ENCODE measurements around the gene TMEM45A. TPM values are rescaled to one million over a fixed set of nuclear protein-coding genes. Genes with fewer than 3 reads are reported as not detected.

TMEM45A gene
- total and polyA plus RNA-seq, 2 donors (not counting 3 experiments of a cell fraction or from before 2014, with no cell fraction given), result 5.6 to 8.6 TPM

- dilution Hi-C loops (cut with MboI; ENCODE audit: extremely low pct_ligation_motif_present, low sequenced_read_pairs), result no loop called here
- H3K9ac ChIP-seq (replicated peaks; ENCODE audit: extremely low read depth, insufficient read depth, low read length), result no peak overlapping the region
- ChIA-PET CTCF (interaction anchor here (1.3 kb wide), 1 partner anchor 85 kb away, joined by 4 read pairs; no protein-coding TSS in a partner anchor), POLR2A (no interaction called here)
- no peak for FAIRE-seq
- no peak overlapping the region for H3K4me2 ChIP-seq (ENCODE audit: insufficient read depth, low read length)
- no peak for DNase-seq (ENCODE audit: low read depth, low spot score)
- no peak overlapping the region for H3K27ac ChIP-seq (ENCODE audit: insufficient read depth, low read depth, low read length)
- H3K36me3 ChIP-seq (ENCODE audit: control insufficient read depth in 2 of 2, extremely low read depth in 1 of 2, insufficient read depth in 2 of 2, low read length in 2 of 2), result no peaks in the 10 kb centered on the region
- no peaks in the 10 kb centered on the region for H3K9me3 ChIP-seq (replicated peaks; ENCODE audit: control insufficient read depth, insufficient read depth, low read length)
- BruUV-seq (replicated peaks), result no TSS peak
- H4K20me1 ChIP-seq (replicated peaks; ENCODE audit: control insufficient read depth, extremely low read depth, insufficient read depth, low read length), result no peaks in the 10 kb centered on the region
- H3K79me2 ChIP-seq (ENCODE audit: control insufficient read depth, insufficient read depth, low read length), result no peaks in the 10 kb centered on the region
- H3K9me1 ChIP-seq (replicated peaks; ENCODE audit: control insufficient read depth, extremely low read depth, insufficient read depth, low read length), result no peaks in the 10 kb centered on the region
- no peaks in the 10 kb centered on the region for H3K4me1 ChIP-seq (ENCODE audit: control insufficient read depth, extremely low read depth, insufficient read depth, low read length)
- intact Hi-C loops (cut with micrococcal nuclease), result no loop called here
- H3K4me3 ChIP-seq (replicated peaks in 1 of 3; ENCODE audit: insufficient read depth in 1 of 3, low read depth in 1 of 3, low read length in 3 of 3), result no peak overlapping the region
- peaks cover 0 to 3% of the 10 kb centered on the region in 2 experiments for H3K27me3 ChIP-seq (ENCODE audit: control insufficient read depth in 2 of 2, insufficient read depth in 2 of 2, low read length in 2 of 2)
- H2AFZ ChIP-seq (ENCODE audit: low read depth, low read length), result no peak overlapping the region
- TF ChIP-seq MYC (IDR thresholded peaks at IDR 0.05; ENCODE audit: low read depth, low read length) (no peak), EZH2 (IDR thresholded peaks at IDR 0.05; ENCODE audit: borderline replicate concordance, low read depth, low read length, severe bottlenecking) (no peak), POLR2AphosphoS5 (IDR thresholded peaks at IDR 0.05; ENCODE audit: insufficient read depth, low read depth, low read length) (no peak), GATA2 (IDR thresholded peaks at IDR 0.05; ENCODE audit: insufficient read depth, insufficient read length, low read depth, low read length) (no peak), JUN (IDR thresholded peaks at IDR 0.05; ENCODE audit: borderline replicate concordance, insufficient read depth, insufficient read length, low read depth) (no peak), FOS (IDR thresholded peaks at IDR 0.05; ENCODE audit: borderline replicate concordance, insufficient read depth, low read length) (no peak), MAX (IDR thresholded peaks at IDR 0.05; ENCODE audit: insufficient read depth, insufficient read length) (no peak), CTCF (IDR thresholded peaks at IDR 0.05; ENCODE audit: extremely low read depth in 1 of 2, insufficient read depth in 1 of 2, low read depth in 1 of 2, low read length in 2 of 2) (no peak), POLR2A (IDR thresholded peaks at IDR 0.05; ENCODE audit: low read depth, low read length) (no peak)
Observed at GRCh38 chr3:100548053-100548452, 55.6 kb downstream of the TMEM45A start.
